Caco-2 (cell line): ENCODE measurements around the gene MRPS25. TPM values are rescaled to one million over a fixed set of nuclear protein-coding genes. Genes with fewer than 3 reads are reported as not detected.

ENCODE experiments used
- BruUV-seq: library from RNA; stranded (reverse); fragments of 400-500 nt; replicated peaks from 2 replicates; lab custom pipeline; 2021; lab: Mats Ljungman, UMichigan
- CTCF ChIA-PET: fragments of 300-600 bp; sonication (Branson Sonifier 250); formaldehyde crosslinking; loops from one replicate; lab custom pipeline; 2022; ENCODE audit warnings: antibody characterized with exemption; lab: Charles Lee
- POLR2A ChIA-PET: fragments of 300-600 bp; sonication (Branson Sonifier 250); formaldehyde crosslinking; loops from one replicate; lab custom pipeline; 2022; ENCODE audit warnings: antibody characterized with exemption; lab: Charles Lee
- DNase-seq, 2 experiments: peaks; one replicate each; pipeline versions ENCODE4 v3.0.0 to v3.0.0-alpha.2; 2020 to 2022
- H3K27me3 ChIP-seq: replicated peaks from 2 replicates; pipeline ENCODE4 v1.6.0; 2011; ENCODE audit warnings: low read length; ENCODE audit not compliant: control insufficient read depth, insufficient read depth
- H3K36me3 ChIP-seq: 2 replicates; pipeline ENCODE4 v1.5.1; 2011; ENCODE audit warnings: low read length; ENCODE audit not compliant: control insufficient read depth, insufficient read depth
- H3K4me1 ChIP-seq: fragments of 250-450 bp; sonication (Bioruptor Pico); 2 replicates; pipeline ENCODE4 v1.5.1; 2020; ENCODE audit warnings: mild to moderate bottlenecking
- H3K4me3 ChIP-seq: 2 replicates; pipeline ENCODE4 v1.5.1; 2011; ENCODE audit warnings: low read depth, mild to moderate bottlenecking, control low read depth, low read length
- H3K9me3 ChIP-seq: fragments of 250-450 bp; sonication (Bioruptor Pico); 2 replicates; pipeline ENCODE4 v1.5.1; 2020; ENCODE audit warnings: mild to moderate bottlenecking, moderate library complexity
- H3K27ac Mint-ChIP-seq: one replicate; pipeline ENCODE4 v1.8.0; 2022; ENCODE audit warnings: mixed read lengths; ENCODE audit not compliant: unreplicated experiment
- H3K27me3 Mint-ChIP-seq: one replicate; pipeline ENCODE4 v1.8.0; 2022; ENCODE audit warnings: mixed read lengths; ENCODE audit not compliant: insufficient read depth, unreplicated experiment
- H3K36me3 Mint-ChIP-seq: one replicate; pipeline ENCODE4 v1.8.0; 2022; ENCODE audit warnings: mild to moderate bottlenecking, mixed read lengths; ENCODE audit not compliant: insufficient read depth, unreplicated experiment
- H3K4me1 Mint-ChIP-seq: one replicate; pipeline ENCODE4 v1.8.0; 2022; ENCODE audit warnings: low read depth, mixed read lengths; ENCODE audit not compliant: unreplicated experiment
- H3K4me3 Mint-ChIP-seq: one replicate; pipeline ENCODE4 v1.8.0; 2022; ENCODE audit warnings: mild to moderate bottlenecking, moderate library complexity, mixed read lengths; ENCODE audit not compliant: unreplicated experiment
- H3K9me3 Mint-ChIP-seq: one replicate; pipeline ENCODE4 v1.8.0; 2022; ENCODE audit warnings: mixed read lengths; ENCODE audit not compliant: unreplicated experiment
- CTCF ChIP-seq, 2 experiments: fragments of 200-600 bp in 1 of 2; IDR thresholded peaks; 1 replicate in 1 of 2; 2 replicates in 1 of 2; pipeline versions ENCODE4 v1.5.1 to v1.8.0; 2011 to 2022; ENCODE audit warnings: antibody characterized with exemption in 1 of 2, control low read depth in 1 of 2, inconsistent platforms in 1 of 2, low read depth in 1 of 2, low read length in 1 of 2, mild to moderate bottlenecking in 1 of 2, moderate library complexity in 1 of 2; ENCODE audit not compliant: insufficient read depth in 1 of 2, severe bottlenecking in 1 of 2, unreplicated experiment in 1 of 2
- intact Hi-C: fragments of 100-400 bp; cut with micrococcal nuclease; formaldehyde crosslinking; loops from one replicate; pipeline ENCODE4 v1.10.0; 2022; ENCODE audit not compliant: unreplicated experiment
- total RNA-seq: library from RNA; stranded (reverse); gene quantifications from 2 replicates; pipeline ENCODE4 v1.2.3, GENCODE V29; 2022

The MRPS25 gene
- total RNA-seq, 1 experiment from 2014 or later: 53.3 TPM

GRCh38 chr3:15108869-15109268 lies 43.8 kb upstream of the MRPS25 start:
- Histone ChIP-seq H3K4me3 (no peak overlapping the region), H3K4me1 (peaks cover 9% of the 10 kb centered on the region; the same call in 1 of the 2 replicates), H3K36me3 (no peaks in the 10 kb centered on the region), H3K27me3 (no peaks in the 10 kb centered on the region), H3K9me3 (no peaks in the 10 kb centered on the region)
- Mint-ChIP-seq H3K9me3 (no peaks in the 10 kb centered on the region), H3K4me3 (no peak overlapping the region), H3K27ac (no peak overlapping the region), H3K4me1 (peaks cover 12% of the 10 kb centered on the region), H3K27me3 (peaks cover 3% of the 10 kb centered on the region), H3K36me3 (no peaks in the 10 kb centered on the region)
- BruUV-seq: no TSS peak
- POLR2A ChIA-PET: no interaction called here
- CTCF ChIA-PET: interaction anchor here (0.6 to 2.8 kb wide), 4 partner anchors 8 to 296 kb away, joined by 3 to 9 read pairs (median 4); partner anchors contain the start of gene CAPN7
- DNase-seq: no peak
- intact Hi-C loops: loop anchor here (1.0 to 10.0 kb wide), 6 partner anchors 98 to 448 kb away; partner anchors contain the start of gene CAPN7
- no peak for TF ChIP-seq CTCF (IDR thresholded peaks at IDR 0.05; ENCODE audit: insufficient read depth in 1 of 2, low read depth in 1 of 2, low read length in 1 of 2, severe bottlenecking in 1 of 2, unreplicated experiment in 1 of 2)

GRCh38 chr3:15108082-15108545 lies 43.0 kb upstream of the MRPS25 start:
- Histone ChIP-seq H3K36me3 (no peaks in the 10 kb centered on the region), H3K9me3 (no peaks in the 10 kb centered on the region), H3K4me1 (peaks cover 9% of the 10 kb centered on the region; the same call in 1 of the 2 replicates), H3K27me3 (no peaks in the 10 kb centered on the region), H3K4me3 (no peak overlapping the region)
- peak; percentile 72 to 84 for DNase-seq
- no peak overlapping the region for H3K27ac Mint-ChIP-seq
- no peak overlapping the region for H3K4me3 Mint-ChIP-seq
- peaks cover 12% of the 10 kb centered on the region for H3K4me1 Mint-ChIP-seq
- ChIA-PET POLR2A (no interaction called here), CTCF (interaction anchor here (0.6 to 2.8 kb wide), 7 partner anchors 9 to 297 kb away, joined by 3 to 9 read pairs (median 4); partner anchors contain the start of gene CAPN7)
- peaks cover 3% of the 10 kb centered on the region for H3K27me3 Mint-ChIP-seq
- H3K9me3 Mint-ChIP-seq: no peaks in the 10 kb centered on the region
- peak; percentile 85 to 88 for TF ChIP-seq CTCF (IDR thresholded peaks at IDR 0.05; ENCODE audit: insufficient read depth in 1 of 2, low read depth in 1 of 2, low read length in 1 of 2, severe bottlenecking in 1 of 2, unreplicated experiment in 1 of 2)
- no peaks in the 10 kb centered on the region for H3K36me3 Mint-ChIP-seq
- intact Hi-C loops: loop anchor here (1.0 to 10.0 kb wide), 6 partner anchors 99 to 449 kb away; partner anchors contain the start of gene CAPN7
- BruUV-seq: no TSS peak

GRCh38 chr3:15107075-15107947 lies 42.2 kb upstream of the MRPS25 start:
- peaks cover 9% of the 10 kb centered on the region; the same call in 1 of the 2 replicates for H3K4me1 ChIP-seq
- no peak overlapping the region for H3K4me3 Mint-ChIP-seq
- H3K36me3 ChIP-seq: no peaks in the 10 kb centered on the region
- intact Hi-C loops: loop anchor here (10.0 kb wide), 2 partner anchors 137 to 297 kb away; no protein-coding TSS in a partner anchor
- no peak overlapping the region for H3K4me3 ChIP-seq
- DNase-seq: no peak
- no peaks in the 10 kb centered on the region for H3K27me3 ChIP-seq
- BruUV-seq: no TSS peak
- no peak overlapping the region for H3K27ac Mint-ChIP-seq
- CTCF ChIA-PET: interaction anchor here (0.7 to 2.8 kb wide), 4 partner anchors 97 to 298 kb away, joined by 3 to 9 read pairs (median 4); partner anchors contain the start of gene CAPN7
- H3K4me1 Mint-ChIP-seq: peaks cover 19% of the 10 kb centered on the region
- H3K9me3 ChIP-seq: no peaks in the 10 kb centered on the region
- POLR2A ChIA-PET: no interaction called here
- H3K9me3 Mint-ChIP-seq: no peaks in the 10 kb centered on the region
- peaks cover 3% of the 10 kb centered on the region for H3K27me3 Mint-ChIP-seq
- no peak for TF ChIP-seq CTCF (IDR thresholded peaks at IDR 0.05; ENCODE audit: insufficient read depth in 1 of 2, low read depth in 1 of 2, low read length in 1 of 2, severe bottlenecking in 1 of 2, unreplicated experiment in 1 of 2)
- H3K36me3 Mint-ChIP-seq: no peaks in the 10 kb centered on the region
